NCI-H1436 treated with DMSO at 0.1 percent for 48 hours (cell line): ENCODE results near the gene SDF4.
"Not testable (repeated sequence)": the region's sequence is repeated elsewhere in the genome, so short reads cannot be mapped to it uniquely, and the experiment has no call there.

Source experiments
- DNase-seq: peaks from one replicate; lab custom pipeline; 2025; lab: John Stamatoyannopoulos, UW

The SDF4 gene

DNA sequence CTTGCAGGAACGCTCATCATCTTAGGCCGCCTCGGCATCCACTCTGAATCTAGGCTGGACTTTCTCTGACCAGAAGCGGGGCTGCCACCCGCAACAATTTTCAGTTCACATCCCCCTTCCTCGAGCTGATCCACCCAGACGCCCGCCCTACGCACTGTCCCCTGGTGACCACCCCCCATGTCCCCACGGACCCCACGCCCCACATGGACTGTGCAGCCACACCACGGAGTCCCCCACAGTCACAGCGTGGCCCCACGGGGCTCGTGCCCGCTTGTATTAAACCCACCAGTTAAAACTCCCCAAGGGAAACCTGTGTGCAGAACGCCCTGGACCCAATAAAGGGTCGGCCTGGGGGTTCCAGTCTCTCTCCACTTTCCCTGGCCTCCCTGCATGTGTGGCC, 27.7 kb upstream of the SDF4 start:
- DNase-seq, result no peak

DNA sequence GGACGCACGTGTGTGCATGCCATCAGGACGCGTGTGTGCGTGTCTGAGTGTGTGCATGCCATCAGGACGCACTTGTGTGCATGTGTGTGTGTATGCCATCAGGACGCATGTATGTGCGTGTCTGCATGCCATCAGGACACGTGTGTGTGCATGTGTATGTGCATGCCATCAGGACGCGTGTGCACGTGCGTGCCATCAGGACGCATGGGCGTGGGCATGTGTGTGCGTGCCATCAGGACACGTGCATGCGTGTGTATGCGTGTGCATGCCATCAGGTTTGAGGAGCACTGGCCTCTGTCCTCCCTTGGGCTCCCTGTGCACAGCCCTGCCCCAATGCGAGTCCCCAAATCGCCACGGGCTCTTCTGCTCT, 27.3 kb upstream of the SDF4 start:
- no peak for DNase-seq

DNA sequence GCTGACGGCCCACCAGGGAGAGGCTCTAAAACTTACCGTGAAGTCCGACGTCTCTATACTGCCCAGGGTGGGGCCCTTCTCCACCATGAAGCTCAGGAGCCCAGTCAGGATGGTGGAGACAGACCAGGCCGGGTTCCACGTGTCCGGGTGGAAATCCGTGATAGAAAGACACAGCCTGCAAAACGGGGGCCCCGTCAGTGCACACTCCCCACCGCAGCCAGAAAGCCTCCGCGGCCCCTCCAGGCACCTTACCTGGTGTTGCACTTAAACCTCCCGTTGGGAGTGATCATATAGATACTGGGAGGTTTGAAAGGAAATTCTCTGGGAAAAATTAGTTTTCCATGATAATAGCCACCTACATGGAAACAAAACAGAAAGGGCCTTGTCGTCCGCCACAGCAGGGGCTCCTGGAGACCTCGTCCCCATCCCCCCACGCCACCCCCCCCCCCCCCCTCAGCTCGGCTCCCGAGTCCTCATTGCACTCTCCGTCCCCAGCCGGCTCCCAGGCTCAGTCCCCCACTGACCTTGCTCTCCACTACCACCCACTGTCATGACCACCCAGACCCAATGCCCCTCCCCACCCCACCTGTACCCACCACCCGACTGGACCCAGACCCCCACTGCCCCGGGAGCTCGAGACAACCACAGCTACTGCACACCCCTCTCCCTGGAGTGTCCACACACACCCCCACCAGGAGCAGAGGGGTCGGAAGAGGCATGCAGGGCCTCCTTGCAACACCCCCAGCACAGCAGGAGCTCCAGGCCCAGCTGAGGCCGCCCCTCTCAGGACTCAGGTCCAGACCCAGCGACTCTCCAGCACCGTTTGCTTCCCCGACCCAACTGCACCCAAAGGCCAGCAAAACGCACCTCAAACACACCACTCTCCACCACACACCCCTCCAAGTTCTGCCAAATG, 25.4 kb upstream of the SDF4 start:
- no peak for DNase-seq

DNA sequence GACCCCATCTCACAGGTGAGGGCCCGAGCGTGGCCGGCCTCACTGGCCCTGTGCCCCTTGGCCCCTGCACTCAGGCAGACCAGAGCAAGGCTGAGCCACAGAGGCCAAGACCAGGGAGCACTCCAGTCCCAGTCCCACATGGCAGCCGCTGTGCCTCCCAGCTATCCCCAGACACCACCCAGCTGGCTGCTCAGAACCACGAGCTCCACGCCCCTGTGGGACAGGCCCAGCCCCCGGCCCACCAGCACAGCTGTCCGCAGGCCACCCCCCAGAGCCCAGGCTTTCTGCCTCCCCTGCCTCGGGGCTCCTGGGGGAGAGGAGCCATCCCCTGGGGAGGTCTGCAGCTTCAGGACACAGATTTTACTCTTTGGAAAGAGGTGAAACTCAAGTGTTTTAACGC, 23.8 kb upstream of the SDF4 start:
- DNase-seq, result no peak

DNA sequence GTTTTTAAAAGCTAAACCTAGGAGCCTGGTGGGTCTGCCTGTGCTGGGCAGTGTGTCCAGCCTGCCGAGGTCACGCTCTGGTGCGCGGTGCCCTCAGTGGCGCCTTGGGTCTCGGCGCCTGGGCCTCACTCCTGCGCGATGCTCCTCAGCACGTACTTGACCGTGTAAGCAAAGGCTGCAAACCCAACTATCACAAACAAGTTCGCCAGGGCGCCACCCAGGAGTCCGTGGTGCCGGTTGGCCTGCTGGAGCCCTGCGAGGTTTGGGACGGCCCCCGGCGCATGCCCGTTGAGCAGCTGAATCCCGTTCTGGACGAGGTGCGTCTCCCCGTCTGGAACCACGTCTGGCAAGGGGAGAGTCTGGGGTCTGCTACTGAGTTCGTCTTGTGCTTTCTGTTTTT, 23.3 kb upstream of the SDF4 start:
- no peak for DNase-seq

DNA sequence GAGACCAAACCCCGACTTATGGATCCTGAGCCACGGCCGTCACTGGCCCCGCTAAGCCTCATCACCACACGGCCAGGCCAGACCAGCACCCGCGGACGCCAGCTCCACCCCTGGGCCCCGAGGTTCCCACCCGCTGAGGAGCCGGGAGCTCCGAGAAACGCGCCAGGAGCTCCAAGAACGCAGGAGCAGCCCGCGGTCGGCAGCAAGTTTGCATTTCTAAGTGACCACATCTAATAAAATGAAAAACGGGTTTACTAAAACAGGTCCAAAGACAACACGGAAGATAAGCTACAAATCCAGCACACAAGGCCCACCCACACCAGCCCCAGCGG, 22.8 kb upstream of the SDF4 start:
- no peak for DNase-seq

DNA sequence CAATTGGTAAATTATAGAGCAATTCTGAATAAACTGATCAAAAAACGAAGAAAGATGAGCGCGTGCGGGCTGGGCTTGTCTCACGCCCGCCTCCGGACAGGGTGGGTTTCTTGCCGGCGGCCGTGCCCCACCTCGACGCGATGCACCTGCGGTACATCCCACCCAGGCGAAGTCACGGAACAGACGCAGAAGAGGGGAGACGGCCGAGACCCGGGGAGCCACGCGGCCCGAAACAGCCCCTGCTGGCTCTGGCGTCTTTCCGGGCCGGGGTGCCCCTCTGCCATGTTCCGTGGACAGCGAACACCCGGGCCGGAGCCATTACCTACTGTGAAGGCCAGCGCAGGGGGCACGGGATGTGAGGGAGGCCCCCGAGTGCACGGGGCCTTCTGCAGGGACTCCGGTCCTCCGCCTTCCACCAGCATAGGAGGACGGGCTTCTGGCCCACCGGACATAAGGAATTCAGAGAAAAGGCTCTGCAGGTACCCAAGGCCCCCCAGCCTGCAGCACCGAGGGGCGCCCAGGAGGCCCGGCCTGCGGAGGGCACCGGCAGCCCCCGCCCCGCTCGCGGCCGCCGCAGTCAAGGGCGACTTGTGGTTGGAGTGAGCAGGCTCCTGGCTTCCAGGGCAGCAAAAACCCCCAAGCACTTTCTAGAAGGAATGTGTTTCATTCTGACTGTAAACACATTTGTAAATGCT, 22.3 kb upstream of the SDF4 start:
- no peak for DNase-seq

DNA sequence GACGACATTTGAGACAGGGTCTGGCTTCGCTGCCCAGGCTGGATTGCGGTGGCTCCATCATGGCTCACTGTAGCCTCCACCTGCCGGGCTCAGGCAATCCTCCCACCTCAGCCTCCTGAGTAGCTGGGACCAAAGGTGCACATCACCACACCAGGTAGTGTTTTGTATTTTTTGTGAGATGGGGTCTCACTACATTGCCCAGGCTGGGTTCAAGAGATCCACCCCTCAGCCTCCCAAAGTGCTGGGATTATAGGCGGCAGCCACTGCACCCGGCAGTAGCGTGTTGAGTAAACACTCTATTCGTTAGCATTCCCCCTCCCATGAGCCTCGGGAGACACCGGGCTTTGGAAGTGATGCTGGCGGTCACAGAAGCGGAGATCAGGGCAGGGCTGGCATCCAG, 21.5 kb upstream of the SDF4 start:
- no peak for DNase-seq

DNA sequence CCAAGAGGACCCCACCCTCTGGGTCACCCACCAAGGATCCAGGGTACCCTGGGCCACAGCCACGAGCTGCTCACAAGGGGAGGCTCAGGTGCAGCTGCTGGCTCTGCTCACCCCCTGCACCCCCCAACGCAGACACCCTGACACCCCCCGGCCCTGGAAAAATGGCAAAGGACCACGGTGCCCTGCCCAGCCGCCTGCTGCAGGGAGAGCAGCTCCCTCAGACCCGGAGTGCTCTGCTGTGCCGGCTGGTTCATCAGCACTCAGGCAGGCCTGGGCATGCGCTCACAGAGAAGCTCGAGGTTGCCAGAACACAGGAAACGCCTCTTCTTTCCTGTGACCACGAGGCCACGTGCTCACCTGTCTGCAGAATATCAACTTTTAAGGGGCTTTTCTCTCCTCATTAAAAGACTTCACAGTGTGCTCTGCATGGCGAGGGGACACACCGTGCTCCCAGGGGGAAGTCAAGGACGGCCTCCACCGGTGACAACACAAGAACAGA, 19.0 kb upstream of the SDF4 start:
- DNase-seq, result no peak

DNA sequence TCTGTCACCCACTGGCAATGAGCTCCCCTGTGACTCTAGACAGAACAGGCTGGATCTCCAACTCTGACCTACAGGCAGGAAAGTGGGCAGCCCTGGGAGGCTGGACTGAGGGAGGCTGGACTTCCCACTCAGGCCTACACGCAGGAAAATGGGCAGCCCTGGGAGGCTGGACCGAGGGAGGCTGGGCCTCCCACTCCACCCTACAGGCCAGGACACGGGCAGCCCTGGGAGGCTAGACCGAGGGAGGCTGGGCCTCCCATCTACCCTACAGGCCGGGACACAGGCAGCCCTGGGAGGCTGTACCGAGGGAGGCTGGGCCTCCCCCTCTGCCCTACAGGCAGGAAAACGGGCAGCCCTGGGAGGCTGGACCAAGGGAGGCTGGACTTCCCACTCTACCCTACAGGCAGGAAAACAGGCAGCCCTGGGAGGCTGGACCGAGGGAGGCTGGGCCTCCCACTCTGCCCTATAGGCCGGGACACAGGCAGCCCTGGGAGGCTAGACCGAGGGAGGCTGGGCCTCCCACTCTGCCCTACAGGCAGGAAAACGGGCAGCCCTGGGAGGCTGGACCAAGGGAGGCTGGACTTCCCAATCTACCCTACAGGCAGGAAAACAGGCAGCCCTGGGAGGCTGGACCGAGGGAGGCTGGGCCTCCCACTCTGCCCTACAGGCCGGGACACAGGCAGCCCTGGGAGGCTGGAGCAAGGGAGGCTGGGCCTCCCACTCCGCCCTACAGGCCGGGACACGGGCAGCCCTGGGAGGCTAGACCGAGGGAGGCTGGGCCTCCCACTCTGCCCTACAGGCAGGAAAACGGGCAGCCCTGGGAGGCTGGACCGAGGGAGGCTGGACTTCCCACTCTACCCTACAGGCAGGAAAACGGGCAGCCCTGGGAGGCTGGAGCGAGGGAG, 16.5 kb upstream of the SDF4 start:
- not testable (repeated sequence) for DNase-seq

DNA sequence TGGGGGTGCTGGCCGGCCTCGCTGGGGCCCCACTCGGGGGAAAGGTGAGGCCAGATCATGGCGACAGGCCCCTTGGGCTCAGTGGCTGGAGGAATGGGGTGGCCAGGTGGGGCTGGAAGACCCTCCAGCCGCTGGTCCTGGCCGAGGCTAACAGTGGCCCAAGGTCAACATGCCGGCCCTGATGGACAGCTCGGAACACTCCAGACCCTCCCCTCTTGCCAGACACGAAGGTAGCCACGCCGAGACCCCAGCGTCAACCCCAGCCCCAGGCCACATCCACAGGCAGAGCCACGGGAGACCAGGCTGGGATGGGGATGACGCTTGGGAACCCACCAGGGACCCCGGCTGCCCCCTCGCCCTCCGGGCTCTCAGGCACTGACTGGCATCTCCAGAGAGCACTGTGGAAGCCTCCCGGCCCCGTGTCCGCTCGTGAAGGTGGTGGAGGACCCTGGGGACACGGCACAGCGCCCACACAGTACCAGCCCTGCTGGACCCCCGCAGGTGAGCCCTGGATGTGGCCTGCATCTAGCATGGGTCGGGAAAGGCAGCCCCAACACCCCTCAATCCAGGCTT, 15.6 kb upstream of the SDF4 start:
- no peak for DNase-seq

DNA sequence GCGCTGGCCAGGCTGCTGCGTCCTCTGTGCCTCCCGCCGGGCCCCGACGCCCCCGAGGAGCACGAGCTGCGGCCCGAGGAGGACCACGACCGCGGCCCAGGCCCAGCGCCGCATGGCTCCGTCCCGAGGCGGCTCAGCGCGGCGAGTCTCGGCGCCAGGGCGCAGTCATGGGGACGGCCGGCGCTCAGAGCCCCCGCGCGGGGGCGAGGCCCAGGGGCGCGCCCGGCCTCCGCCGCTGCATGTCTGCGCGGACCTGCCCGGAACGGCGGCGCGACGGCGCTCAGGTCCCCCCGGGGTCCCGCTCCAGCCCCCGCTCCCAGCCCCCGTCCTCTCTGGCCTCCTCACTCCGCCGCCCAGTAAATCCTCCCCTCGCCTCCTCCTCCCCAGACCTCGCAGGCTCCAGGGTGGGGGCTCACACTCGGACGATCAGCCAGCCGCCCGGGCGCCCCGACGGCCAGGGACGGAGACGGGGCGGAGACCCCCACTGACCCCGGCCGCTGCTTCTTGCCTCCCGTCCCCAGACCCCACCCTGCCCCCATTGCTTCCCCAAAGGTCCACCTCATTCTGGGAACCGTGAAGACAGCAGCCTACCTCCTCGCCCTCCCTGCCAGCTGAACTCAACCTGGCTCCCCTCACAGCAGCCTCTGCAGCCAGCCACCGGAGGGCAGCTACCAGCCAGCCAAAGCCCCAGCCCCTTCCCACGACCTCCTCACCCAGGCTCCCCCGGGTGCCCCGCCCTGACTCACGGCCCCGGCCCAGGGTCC, 15.0 kb upstream of the SDF4 start, which contains the start of gene C1QTNF12:
Gene C1QTNF12 (minus strand): TSS at position 146 of the 764 bp plus-strand sequence. CDS start 32 bp downstream, at position 114.
- no peak for DNase-seq

DNA sequence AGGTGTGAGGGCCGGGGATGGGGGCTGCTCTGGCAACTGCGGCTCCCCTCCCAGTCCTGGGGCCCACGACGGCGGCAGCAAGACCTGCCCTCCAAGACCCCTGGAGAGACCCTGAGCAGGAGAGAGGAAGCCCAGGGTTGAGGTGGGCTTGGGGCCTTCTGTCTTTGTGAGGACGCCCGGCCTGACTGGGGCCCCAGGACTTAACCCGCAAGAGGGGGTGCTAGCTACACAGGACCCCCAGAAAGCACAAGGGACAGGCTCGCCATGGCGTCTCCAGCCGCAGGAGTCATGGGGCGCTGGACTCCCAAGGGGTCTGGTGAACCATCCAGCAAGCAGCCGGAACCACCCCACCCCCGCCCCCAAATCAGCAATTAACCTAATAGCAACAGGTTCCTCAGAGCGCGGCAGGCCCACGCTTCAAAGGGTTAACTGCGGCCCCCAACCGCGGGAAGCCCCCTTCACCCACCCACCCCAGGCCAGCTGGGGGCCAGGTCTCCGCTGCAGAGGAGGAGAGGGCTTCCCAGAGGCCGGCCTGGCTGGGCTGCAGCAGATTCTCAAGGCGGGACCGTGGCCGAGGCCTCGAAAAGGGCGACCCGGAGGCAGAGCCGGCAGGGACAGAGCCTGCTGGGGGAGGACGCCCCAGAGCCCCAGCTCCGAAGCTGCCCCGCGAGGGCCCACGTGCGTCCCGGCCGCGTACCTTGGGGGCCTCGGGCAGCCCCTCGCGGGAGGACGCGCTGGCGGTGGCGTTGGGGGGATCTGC, 14.2 kb upstream of the SDF4 start:
- DNase-seq, result no peak

DNA sequence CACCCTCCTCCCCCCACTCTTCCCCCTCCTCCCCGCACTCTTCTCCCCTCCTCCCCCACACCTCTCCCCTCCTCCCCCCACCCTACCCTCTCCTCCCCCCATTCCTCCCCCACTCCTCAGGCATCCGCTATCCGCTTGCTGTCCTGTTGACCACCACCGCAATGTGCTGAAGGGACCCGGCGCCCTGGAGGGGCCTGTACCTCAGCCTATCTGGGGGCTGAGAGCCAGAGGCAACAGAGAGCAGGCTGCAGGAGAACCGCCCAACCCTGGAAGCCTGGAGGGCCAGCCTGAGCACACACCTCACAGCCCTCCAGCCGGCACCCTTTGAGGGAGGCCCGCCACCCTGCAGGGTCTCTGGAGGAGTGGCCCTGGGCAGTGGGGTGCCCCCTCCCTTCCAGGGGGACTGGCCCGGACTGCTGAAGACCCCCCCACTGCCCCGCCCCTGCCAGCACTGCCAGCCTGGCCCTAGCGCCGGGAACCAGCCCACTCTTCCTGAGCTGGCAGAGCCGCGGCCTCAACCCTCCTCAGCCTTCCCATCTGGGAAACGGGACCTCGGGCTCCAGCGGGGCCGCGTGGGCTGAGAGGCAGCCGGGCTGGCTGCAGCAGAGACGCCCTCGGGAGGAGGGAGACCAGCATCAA, 13.5 kb upstream of the SDF4 start:
- no peak for DNase-seq

DNA sequence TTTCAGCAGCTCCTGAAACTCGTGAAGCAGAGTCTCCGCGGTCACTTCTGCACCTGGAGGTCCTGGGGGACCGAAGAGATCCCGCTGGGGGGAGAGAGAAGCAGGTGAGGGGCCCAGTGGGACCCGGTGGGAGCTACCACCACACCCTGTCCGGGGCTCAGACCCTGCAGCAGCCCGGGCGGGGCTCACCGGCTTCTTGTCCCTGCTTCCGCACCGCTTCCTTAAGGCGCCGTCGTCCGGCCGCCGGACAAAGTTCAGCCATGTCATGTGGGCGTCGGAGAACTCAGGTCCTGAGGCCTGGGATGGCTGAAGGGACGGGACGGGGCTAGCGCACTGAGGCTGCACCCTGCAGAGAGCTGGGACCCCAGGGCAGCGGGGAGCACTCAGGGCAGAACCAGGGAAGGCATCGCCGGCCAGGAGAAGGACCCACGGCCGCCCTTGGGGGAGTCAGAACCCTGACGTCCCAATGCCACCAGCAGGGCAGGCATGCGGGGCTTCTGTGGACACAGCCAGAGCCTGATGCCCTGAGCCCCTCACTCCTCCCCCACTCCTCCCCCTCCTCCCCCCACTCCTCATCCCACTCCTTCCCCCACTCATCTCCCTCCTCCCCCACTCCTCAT, 12.5 kb upstream of the SDF4 start:
- no peak for DNase-seq

DNA sequence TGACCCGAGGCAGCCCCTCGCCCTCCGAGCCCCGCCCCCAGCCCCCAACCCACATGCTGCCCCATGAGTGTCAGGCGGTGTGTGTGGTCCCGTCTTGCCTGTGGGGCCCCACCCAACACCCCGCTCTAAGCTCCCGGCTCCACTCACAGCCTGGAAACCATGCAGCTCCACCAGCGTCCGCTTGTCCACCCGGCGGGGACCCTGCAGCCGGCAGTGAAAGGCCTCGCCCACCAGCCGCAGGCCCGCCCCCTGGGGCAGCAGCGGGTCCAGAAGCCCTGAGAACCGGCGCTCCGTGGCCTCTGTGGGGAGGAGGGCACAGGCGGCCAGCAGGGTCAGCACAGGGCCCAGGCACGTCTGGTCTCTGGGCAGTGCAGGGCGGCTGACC, 12.0 kb upstream of the SDF4 start:
- no peak for DNase-seq

DNA sequence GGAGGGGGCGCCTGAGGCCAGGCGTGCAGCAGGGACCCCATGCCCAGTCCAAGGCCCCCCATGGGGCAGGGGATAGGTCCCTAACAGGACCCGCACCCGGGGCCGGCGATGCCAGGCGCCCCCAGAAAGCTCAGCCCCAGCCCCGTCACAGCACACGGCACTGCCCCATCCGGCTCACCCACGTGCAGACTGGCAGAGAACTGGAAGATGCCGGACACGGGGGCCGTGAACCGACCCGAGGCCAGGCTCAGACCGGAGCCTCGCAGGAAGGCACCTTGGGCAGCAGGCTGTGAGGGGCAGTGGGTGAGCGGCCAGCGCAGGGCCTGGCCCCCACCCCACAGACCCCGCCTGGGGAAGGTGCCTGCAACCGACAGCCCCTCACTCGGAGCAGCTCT, 11.5 kb upstream of the SDF4 start:
- DNase-seq, result no peak

DNA sequence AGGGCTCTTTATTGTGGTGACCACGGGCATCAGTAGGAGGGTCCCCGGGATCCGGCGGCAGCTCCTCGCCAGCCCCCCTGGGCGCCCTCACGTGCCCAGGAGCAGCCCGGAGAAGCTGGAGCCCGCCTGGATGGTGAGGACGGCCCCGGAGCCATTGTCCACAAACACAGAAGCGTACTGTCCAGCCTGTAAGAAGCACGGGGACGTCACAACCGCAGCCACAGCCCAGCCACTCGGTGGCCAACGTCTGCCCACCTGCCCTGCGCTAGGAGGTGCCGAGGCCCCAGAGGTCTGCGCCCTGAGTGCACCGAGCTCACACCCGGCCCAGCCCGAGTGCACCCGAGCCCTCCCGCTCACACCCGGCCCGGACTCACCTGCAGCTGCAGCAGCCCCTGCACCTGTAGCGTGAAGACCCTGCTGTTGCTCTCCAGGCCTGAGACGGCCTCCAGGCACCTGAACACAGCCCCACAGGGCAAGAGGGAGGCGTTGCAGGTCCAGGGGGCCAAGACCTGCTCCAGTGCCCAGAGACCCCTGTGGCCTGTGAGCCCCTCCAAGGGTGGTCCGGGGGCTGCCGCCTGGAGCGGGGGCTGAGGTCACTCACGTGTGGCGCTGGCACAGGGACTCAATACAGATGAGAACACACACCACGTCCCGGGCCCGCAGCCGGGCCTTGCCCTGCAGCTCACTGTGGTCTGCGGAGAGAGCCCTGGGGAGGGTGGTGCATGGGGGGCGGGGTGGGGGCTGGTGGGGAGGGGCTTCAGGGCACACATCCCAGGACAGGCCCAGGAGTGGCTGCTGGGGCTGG, 10.9 kb upstream of the SDF4 start:
- DNase-seq, result no peak
